GF-D8 (cell line): ENCODE data around the gene PASD1.
"Not testable (repeated sequence)": the region's sequence is repeated elsewhere in the genome, so short reads cannot be mapped to it uniquely, and the experiment has no call there.

Experiments
- DNase-seq: peaks from one replicate; lab custom pipeline; 2025; lab: John Stamatoyannopoulos, UW

The PASD1 gene, protein sequence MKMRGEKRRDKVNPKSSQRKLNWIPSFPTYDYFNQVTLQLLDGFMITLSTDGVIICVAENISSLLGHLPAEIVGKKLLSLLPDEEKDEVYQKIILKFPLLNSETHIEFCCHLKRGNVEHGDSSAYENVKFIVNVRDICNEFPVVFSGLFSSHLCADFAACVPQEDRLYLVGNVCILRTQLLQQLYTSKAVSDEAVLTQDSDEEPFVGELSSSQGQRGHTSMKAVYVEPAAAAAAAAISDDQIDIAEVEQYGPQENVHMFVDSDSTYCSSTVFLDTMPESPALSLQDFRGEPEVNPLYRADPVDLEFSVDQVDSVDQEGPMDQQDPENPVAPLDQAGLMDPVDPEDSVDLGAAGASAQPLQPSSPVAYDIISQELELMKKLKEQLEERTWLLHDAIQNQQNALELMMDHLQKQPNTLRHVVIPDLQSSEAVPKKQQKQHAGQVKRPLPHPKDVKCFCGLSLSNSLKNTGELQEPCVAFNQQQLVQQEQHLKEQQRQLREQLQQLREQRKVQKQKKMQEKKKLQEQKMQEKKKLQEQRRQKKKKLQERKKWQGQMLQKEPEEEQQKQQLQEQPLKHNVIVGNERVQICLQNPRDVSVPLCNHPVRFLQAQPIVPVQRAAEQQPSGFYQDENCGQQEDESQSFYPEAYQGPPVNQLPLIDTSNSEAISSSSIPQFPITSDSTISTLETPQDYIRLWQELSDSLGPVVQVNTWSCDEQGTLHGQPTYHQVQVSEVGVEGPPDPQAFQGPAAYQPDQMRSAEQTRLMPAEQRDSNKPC

DNA sequence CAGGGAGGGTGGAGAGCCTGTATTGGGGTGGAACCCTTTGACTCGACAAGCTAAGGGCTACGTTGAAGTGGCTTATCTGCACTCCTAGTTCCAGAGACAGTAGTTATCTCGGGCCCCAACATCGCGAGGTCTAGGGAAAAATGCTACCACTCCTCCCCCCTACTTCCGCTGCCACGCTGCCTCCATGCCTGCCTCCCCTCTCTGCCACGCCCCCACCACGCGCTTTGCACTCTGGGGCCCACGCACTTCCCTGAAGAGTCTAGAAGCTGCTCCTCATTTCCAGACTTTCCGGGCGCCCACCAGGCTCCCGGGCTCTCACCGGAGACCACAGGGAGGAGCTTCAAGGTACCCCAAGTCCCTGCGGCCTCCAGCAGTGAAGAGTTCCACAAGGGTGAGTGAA, at the start of gene PASD1:
Gene PASD1 (plus strand): TSS at position 227 of the 400 bp plus-strand sequence. CDS start 37,879 bp downstream, outside the sequence.
- DNase-seq, result no peak

DNA sequence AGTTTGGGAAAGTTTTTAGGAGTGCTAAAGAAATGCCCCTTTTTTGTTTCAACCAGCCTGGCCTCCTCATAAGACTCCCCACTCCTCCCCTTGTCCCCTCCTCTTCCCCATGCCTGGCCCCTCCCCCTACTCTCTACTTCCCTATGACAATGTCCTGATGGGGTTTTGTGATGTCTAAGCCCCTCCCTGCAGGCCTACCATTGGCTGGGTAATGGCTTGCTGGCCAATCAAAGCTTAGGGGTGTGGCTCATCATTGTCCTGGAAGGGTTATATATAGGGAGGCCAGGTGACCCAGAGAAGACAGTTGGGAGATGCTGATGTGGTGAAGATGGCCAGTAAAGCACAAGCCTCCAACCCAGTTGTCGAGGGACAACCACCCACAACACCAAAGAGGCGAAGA, 48.2 kb upstream of the PASD1 start:
- no peak for DNase-seq

DNA sequence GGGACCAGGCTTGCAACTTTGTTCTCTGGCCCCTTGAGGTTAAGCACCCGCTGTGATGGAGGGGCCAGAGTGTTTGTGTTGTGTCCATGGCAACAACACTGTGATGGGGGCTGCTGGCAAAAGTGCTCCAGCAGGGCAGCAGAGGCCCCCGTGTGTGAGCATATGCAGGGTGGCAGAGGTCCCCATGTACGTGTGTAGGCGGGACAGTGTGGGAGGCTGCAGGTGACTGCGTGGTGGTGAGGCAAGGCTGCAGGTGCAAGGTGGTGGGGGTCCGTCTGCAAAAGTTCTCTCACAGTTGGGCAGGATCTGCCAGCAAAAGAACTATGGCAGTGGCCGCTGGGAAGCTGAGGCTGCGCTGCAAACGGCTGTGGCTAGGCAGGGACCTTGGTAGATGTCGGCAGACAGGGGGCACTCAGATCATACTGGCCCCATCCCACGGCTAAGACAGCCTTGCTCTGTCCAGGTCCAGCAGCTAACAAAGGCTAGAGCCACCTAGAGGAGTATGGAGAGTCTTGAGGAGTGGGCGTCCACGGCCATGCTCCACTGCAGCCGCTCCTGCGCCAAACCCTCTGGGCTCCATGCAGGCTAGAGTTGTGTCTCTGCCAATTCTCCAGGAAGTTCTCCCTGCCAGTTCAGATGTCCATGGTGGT, 46.8 kb upstream of the PASD1 start:
- DNase-seq, result no peak

DNA sequence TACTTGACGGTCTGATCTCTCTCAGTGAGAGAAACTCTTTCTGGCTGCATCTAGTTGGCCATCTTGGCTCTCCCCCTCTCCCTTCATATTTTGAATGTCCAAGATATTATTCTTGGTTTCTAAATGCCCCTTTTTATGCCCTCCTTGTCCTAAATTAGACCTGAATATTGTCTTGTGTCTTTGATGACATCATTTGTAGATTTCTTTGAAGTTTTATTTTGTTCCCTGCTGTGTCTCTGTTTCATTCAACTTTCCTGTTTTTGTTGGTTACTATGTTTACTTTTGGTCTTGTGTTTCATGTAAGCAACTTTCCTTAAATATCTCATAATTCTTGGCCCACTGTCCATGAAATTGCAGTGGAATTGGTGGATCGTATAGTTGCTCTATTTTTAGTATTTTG, 46.1 kb upstream of the PASD1 start:
- no peak for DNase-seq

DNA sequence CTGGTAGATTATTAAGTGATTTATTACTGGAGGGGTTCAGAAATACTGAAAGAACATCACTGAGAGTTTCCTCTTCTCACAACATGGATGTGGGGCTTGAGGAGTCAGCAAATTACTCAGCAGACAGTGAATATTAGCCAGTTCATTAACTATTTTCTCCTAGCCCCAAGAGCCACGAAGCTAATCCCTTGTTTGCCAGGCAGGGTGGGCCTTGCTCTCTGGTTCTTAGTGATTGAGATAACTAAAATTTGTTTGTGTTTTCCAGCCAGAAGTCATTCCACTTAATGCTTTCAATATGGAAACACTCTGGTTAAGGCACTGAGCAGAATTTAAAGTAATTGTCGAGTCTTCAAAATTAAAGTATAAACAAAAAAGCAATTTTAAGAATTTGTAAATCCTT, 40.1 kb upstream of the PASD1 start:
- no peak for DNase-seq

DNA sequence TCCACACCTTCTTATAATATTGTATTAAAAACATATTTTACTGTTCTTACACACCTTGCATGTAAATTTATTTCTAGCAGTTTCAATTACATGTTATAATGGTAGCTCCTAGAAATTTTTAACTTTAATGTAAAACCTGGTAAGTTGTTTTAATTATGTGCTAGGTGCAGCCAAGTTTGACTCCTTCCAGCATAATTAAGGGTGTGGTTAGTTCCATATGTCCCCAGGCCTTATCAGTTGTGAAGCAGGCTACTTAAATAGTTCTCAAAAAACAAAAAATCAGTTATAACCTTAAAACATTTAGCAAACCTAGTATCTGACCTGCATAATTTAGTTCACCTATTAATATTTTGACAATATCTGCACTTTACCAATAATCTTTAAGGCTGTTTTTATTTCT, 26.9 kb upstream of the PASD1 start:
- no peak for DNase-seq

DNA sequence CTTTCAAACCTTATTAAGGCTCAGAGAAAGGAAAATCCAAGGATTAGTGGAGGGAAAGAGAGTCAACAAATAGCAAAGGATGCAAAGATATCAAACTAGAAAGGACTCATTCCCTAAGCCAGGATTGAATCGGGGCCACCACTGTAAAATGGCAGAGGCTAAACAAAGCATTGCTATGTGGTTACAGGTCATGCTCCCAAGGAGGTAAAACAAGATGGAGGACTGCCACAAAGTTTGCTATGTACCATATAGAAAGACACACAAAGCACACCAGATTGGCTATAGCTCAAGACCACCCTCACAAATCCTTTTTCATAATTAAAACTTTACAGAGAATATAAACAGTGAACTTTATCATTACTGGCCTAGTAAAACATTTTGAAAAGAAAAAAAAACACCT, 25.9 kb upstream of the PASD1 start:
- DNase-seq, result no peak

DNA sequence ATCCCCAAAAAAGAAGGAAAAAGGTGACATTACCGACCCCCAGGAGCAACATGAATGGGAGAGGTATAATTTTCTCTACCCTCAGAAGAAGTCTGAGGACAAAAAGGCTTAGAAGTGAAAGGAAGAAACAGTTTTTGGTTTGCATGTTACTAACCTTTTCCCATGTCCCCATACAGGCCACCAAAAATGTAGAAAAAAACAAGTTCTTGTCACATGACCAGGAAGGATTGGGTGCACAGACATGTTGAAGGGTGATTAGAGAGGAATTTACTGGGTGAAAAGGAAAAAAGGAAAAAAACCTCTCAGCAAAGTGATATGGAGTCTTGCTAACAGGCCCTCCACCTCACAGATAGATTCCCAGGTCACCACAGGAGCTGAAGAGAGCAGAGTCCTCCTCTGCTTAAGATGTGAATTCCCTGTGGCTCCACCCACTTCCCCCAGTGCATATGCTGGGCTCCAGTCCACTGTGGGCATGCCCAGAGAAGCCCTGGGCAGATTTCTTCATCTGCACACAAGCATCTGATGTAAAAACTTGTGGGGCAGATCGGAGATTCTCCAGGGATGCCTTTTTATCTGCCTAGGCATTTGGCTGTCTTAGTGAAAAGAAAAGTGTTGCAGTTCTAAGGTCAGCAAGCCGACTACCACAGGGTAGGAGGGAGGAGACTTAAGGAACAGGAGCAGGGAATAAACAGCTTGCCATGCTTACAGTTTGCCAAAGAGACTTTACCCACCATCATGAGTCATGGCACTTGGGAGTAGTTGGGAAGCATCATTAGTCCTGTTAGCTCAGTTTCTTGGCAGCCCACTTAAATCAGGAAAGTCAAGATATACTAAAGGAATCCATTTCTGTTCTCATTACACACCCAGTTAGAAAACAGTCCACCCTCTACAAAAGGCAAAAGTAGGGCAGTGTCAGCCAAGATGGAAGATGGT, 25.0 kb upstream of the PASD1 start:
- DNase-seq, result no peak

DNA sequence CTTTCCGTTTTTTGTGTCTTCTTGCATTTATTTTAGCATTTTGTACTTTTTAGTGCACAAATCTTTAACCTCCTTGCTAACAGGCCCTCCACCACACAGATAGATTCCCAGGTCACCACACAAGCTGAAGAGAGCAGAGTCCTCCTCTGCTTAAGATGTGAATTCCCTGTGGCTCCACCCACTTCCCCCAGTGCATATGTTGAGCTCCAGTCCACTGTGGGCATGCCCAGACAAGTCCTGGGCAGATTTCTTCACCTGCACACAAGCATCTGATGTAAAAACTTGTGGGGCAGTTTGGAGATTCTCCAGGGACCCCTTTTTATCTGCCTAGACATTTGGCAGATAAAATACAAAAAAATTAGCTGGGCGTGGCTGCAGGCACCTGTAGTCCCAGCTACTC, 19.8 kb upstream of the PASD1 start:
- DNase-seq, result no peak

DNA sequence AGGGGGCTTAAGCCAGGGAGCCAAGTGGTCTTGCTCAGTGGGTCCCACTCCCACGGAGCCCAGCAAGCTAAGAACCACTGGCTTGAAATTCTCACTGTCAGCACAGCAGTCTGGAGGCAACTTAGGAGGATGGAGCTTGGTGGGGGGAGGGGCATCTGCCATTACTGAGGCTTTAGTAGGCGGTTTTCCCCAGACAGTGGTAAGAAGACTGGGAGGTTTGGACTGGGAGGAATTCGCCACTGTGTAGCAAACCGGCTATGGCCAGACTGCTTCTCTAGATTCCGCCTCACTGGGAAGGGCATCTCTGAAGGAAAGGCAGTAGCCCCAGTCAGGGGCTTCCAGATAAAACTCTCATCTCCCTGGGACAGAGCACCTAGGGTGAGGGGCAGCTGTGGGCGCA, 17.2 kb upstream of the PASD1 start:
- DNase-seq, result not testable (repeated sequence)

DNA sequence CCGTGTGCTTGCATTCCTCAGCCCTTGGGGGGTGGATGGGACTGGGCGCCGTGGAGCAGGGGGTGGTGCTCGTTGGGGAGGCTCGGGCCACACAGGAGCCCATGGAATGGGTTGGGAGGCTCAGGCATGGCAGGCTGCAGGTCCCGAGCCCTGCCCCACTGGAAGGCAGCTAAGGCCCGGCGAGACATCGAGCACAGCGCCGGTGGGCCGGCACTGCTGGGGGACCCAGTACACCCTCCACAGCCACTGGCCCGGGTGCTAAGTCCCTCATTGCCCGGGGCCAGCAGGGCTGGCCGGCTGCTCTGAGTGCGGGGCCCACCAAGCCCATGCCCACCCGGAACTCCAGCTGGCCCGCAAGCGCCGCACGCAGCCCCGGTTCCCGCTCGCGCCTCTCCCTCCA, 12.3 kb upstream of the PASD1 start:
- not testable (repeated sequence) for DNase-seq

DNA sequence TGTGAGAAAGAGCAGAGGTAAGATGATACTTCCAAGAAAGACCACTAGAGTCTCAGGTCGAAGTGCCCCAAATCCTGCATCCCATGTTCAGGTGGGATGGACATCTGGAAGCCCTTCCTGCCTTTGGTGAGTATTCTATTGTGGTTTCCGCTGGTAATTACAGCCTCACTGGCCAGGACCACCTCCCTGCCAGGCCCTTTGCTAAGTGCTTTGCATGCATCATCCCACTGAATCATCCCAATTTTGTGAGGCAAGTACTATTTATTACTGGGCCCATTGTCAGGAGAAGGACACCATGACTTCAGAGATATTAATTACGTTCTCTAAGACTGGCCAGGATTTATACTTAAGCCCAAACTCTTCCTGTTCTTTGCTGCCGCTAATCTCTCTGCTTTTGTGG, 10.7 kb upstream of the PASD1 start:
- DNase-seq, result no peak

DNA sequence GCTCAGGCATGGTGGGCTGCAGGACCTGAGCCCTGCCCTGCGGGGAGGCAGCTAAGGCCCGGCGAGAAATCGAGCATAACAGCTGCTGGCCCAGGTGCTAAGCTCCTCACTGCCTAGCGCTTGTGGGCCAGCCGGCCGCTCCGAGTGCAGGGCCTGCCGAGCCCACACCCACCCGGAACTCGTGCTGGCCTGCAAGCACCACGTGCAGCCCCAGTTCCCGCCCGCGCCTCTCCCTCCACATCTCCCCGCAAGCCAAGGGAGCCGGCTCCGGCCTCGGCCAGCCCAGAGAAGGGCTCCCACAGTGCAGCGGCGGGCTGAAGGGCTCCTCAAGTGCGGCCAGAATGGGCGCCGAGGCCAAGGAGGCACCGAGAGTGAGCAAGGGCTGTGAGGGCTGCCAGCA, 8.2 kb upstream of the PASD1 start:
- DNase-seq, result not testable (repeated sequence)

DNA sequence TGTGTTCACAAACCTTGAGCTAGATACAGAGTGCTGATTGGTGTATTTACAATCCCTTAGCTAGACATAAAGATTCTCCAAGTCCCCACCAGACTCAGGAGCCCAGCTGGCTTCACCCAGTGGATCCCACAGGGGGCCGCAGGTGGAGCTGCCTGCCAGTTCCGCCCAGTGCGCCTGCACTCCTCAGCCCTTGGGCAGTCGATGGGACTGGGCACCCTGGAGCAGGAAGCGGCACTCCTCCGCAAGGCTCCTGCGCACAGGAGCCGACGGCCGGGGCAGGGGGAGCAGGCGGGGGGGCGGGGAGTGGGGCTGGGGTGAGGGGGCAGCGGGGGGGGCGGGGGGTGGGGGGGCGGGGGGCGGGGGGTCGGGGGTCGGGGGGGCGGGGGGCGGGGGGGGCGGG, 990 bp upstream of the PASD1 start:
- DNase-seq, result not testable (repeated sequence)

DNA sequence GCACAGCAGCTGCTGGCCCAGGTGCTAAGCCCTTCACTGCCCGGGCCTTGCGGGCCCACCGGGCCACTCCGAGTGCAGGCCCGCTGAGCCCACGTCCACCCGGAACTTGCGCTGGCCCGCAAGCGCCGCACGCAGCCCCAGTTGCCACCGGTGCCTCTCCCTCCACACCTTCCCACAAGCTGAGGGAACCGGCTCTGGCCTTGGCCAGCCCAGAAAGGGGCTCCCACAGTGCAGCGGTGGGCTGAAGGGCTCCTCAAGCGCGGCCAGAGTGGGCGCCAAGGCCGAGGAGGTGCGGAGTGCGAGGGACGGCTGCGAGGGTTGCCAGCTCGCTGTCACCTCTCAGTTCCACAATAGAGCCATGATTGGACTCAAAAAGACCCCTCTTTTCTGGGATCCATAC, 472 bp upstream of the PASD1 start:
- not testable (repeated sequence) for DNase-seq

DNA sequence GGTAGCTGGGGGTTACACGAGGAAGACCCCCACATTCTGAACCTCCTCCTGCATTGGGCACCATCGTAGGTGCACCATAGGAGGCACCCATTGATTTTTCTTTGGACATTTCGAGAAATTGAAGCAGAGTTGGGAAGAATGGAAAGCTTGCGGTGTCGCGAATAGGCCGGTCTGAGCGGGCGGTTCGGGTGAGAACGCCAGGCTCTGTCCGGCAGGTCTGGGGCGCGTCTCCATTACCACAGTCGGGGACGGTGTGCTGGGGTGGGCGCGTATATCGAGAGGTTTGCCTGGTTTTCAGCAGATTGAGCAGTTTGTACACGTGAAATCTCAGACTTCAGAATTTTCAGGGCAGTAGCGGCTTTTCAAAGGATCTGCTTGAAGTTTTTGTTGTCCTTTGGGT, 560 bp downstream of the PASD1 start:
- no peak for DNase-seq

DNA sequence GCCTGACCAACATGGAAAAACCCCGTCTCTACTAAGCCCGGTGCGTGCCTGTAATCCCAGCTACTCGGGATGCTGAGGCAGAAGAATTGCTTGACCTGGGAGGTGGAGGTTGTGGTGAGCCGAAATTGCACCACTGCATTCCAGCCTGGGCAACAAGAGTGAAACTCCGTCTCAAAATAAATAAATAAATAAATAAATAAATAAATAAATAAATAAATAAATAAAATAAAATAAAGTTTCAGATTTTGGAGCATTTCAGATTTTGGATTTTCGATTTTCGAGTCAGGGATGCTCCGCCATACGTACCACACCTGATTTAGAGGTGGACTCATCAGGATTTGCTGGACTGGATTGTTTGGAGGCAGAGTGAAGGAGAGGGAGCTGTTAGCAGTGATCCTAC, 3.4 kb downstream of the PASD1 start:
- DNase-seq, result not testable (repeated sequence)

DNA sequence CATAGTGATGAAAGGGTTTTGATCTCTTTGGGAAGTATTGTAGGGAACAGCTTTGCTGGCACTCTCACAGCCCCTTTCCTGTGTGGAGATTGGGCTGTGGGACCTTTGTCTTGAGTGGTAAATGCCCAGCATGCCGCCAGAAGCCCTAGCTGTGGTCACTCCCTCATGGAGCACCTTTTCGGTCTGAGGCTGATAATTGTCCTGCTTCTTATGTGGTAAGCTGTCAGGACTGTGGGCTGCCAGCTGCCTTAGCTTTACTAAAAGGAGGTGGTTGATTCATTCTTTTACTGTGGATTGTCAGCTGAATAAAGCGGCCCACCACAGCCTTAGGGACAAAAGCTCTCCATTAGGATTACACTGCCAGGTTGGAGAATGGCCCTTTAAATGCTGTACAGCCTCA, 7.1 kb downstream of the PASD1 start:
- no peak for DNase-seq

DNA sequence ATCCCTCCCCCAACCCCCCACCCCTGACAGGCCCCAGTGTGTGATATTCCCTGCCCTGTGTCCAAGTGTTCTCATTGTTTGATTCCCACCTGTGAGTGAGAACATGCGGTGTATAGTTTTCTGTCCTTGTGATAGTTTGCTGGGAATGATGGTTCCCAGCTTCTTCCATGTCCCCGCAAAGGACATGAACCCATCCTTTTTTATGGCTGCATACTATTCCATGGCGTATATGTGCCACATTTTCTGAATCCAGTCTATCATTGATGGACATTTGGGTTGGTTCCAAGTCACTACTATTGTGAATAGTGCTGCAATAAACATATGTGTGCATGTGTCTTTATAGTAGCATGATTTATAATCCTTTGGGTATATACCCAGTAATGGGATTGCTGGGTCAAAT, 29.9 kb downstream of the PASD1 start:
- DNase-seq, result not testable (repeated sequence)

DNA sequence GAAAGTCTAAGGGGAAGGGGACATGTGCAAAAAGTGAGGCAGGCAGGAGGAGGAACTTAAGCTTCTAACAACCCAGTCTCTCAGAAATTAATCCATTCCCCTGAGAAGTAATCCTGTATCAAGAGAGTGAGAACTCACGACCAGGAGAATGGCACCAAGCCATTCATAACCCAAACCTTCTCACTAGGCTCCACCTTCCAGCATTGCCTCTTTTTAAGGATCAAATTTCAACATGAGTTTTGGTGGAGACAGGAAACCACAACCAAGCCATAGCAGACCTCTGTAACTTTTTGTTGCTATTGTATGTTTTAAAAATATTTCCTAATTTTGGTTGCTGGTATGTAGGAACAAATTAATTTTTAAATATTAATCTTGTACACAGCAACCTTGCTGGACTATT, 32.8 kb downstream of the PASD1 start:
- no peak for DNase-seq

DNA sequence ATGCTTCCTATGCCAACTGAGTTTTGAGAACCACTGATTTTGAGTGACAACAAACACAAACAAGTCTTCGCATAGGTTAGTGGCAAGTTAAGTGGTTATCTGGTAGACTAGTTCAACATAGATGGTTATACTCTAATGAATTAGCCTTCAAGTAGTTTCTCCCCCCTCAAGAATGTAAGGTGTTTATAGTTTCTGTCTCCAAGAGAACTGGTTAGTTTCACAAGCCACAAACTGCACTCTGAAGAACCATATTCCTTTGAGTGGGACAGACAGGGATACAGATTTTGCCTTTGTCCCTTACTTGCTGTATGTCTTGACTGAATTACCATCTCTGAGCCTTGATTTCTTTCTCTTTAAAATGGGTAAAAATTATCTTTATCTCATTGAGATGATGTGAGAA, 41.5 kb downstream of the PASD1 start:
- no peak for DNase-seq

DNA sequence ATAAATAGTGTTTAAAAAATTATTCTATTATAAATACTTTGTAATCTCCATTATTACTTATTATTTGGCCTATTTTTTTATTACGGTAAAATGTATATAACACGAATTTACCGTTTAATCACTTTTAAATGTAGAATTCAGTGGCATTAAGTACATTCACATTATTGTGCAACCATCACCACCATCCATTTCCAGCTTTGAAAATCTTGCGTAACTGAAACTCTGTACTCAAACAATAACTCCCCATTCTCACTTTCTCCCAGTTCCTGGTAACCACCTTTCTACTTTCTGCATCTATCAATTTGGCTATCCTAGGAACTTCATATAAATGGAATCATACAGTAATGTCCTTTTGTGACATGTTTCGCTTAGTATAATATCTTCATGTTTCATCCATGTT, 45.7 kb downstream of the PASD1 start:
- no peak for DNase-seq
